ENCODE results near the gene SUN1.

The SUN1 gene

DNA sequence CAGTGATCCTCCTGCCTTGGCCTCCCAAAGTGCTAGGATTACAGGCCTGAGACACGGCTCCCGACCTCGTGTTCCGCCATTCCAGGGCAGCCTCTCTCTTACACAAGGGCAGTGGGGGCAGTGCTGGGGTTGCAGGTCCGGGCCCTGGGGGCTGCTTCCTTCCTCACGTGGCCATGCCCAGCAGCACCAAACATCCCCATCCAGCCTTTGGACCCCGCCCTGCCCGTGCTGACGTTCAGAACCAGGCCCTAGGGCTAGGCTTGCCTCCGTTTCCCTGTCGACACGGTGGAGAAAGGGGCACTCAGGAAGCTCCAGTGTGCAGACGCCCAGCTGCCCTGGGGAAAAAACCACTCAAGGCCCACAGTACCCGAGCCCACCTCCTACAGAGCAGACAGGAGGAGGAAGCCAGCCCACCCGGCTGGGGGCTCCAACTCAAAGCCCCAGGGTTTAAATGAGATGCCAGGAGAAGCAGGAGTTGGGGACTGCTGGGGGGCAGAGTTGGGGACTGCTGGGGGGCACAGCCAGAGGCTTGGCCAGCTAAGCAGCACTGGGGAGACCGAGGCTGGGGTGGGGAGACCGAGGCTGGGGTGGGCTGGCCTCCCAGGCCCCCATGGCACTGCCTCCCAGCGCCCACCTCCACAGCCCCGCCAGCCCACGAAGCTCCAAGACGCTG lies 86.3 kb downstream of the SUN1 start:
- TF ChIP-seq EZH2phosphoT487 (IDR thresholded peaks at IDR 0.05; ENCODE audit: low read length) (no peak), EZH2 (optimal IDR thresholded peaks at IDR 0.05; ENCODE audit: low read depth, low read length) (no peak)
- TF ChIP-seq, protein P1, sequence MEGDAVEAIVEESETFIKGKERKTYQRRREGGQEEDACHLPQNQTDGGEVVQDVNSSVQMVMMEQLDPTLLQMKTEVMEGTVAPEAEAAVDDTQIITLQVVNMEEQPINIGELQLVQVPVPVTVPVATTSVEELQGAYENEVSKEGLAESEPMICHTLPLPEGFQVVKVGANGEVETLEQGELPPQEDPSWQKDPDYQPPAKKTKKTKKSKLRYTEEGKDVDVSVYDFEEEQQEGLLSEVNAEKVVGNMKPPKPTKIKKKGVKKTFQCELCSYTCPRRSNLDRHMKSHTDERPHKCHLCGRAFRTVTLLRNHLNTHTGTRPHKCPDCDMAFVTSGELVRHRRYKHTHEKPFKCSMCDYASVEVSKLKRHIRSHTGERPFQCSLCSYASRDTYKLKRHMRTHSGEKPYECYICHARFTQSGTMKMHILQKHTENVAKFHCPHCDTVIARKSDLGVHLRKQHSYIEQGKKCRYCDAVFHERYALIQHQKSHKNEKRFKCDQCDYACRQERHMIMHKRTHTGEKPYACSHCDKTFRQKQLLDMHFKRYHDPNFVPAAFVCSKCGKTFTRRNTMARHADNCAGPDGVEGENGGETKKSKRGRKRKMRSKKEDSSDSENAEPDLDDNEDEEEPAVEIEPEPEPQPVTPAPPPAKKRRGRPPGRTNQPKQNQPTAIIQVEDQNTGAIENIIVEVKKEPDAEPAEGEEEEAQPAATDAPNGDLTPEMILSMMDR (IDR thresholded peaks at IDR 0.05; ENCODE audit: low read length), result no peak
- Histone ChIP-seq H3K27ac (ENCODE audit: low read length) (no peak overlapping the region), H3K4me2 (ENCODE audit: low read depth, low read length) (no peak overlapping the region), H3K9ac (ENCODE audit: low read length) (no peak overlapping the region), H3K9me3 (replicated peaks; ENCODE audit: insufficient read depth, low read length) (no peaks in the 10 kb centered on the region), H3F3A (ENCODE audit: insufficient read depth, low read length) (peaks cover 5% of the 10 kb centered on the region; the same call in 1 of the 2 replicates), H3K27me3 (replicated peaks; ENCODE audit: insufficient read depth, low read length) (peaks cover 60% of the 10 kb centered on the region), H3K36me3 (replicated peaks; ENCODE audit: insufficient read depth, low read length) (no peaks in the 10 kb centered on the region), H3K79me2 (ENCODE audit: low read length) (no peaks in the 10 kb centered on the region), H4K20me1 (ENCODE audit: insufficient read depth, low read length) (no peaks in the 10 kb centered on the region), H3K9me2 (replicated peaks; ENCODE audit: insufficient read depth, low read length) (no peaks in the 10 kb centered on the region), H3K4me1 (ENCODE audit: low read length) (peaks cover 12% of the 10 kb centered on the region), H3K4me3 (ENCODE audit: low read length) (no peak overlapping the region), H2AFZ (ENCODE audit: low read length) (no peak overlapping the region)
- no peak for DNase-seq

DNA sequence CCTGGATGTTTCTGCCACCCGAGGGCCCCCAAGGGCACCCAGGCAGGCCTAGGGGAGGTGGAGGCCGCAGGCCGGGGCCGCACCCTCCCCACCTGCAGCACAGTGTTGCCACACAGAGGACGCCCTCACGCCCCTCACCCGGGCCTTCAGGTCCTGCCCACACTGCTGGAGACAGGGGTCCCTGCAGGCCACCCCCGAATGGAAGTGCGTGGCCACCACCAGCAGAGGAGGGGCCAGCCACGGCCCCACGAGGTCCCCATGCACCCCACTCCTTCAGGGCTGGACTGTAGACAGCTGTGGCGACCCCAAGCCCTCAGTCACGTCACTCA lies 86.8 kb downstream of the SUN1 start:
- no peak for TF ChIP-seq EZH2 (optimal IDR thresholded peaks at IDR 0.05; ENCODE audit: low read depth, low read length)
- TF ChIP-seq EZH2phosphoT487 (IDR thresholded peaks at IDR 0.05; ENCODE audit: low read length), result no peak
- H3K4me1 ChIP-seq (ENCODE audit: low read length), result peaks cover 14% of the 10 kb centered on the region
- H3K4me2 ChIP-seq (ENCODE audit: low read depth, low read length), result no peak overlapping the region
- peaks cover 5% of the 10 kb centered on the region; the same call in 1 of the 2 replicates for H3F3A ChIP-seq (ENCODE audit: insufficient read depth, low read length)
- H3K27ac ChIP-seq (ENCODE audit: low read length), result no peak overlapping the region
- no peak for DNase-seq
- no peaks in the 10 kb centered on the region for H3K9me3 ChIP-seq (replicated peaks; ENCODE audit: insufficient read depth, low read length)
- no peaks in the 10 kb centered on the region for H3K9me2 ChIP-seq (replicated peaks; ENCODE audit: insufficient read depth, low read length)
- H3K4me3 ChIP-seq (ENCODE audit: low read length), result no peak overlapping the region
- no peak overlapping the region for H2AFZ ChIP-seq (ENCODE audit: low read length)
- peaks cover 60% of the 10 kb centered on the region for H3K27me3 ChIP-seq (replicated peaks; ENCODE audit: insufficient read depth, low read length)
- H4K20me1 ChIP-seq (ENCODE audit: insufficient read depth, low read length), result no peaks in the 10 kb centered on the region
- no peak overlapping the region for H3K9ac ChIP-seq (ENCODE audit: low read length)
- no peaks in the 10 kb centered on the region for H3K36me3 ChIP-seq (replicated peaks; ENCODE audit: insufficient read depth, low read length)
- no peaks in the 10 kb centered on the region for H3K79me2 ChIP-seq (ENCODE audit: low read length)

DNA sequence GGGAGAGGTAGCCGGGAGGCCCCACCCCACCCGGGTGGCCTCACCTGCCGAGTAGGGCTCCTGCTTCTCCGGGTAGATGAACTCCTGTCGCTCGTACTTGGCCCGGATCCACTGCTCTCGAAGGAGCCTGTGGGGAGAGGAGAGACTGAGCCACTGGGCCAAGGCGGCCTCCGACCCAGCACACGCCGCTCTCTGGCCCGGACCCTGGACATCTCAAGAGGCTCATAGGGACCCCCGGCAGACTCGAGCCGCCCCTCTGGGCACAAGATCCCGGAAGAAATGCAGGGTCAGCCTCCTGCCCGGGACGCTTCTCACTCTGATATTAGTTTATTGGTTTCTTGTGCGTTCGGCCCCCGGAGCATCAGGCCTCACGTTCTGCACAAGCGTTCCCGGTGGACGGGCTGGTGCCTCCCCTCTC lies 87.7 kb downstream of the SUN1 start:
- no peak overlapping the region for H3K4me3 ChIP-seq (ENCODE audit: low read length)
- no peak overlapping the region for H3K27ac ChIP-seq (ENCODE audit: low read length)
- H3K27me3 ChIP-seq (replicated peaks; ENCODE audit: insufficient read depth, low read length), result peaks cover 64% of the 10 kb centered on the region
- H3K9ac ChIP-seq (ENCODE audit: low read length), result no peak overlapping the region
- TF ChIP-seq, protein P1 (IDR thresholded peaks at IDR 0.05; ENCODE audit: low read length), result no peak
- no peak for TF ChIP-seq EZH2phosphoT487 (IDR thresholded peaks at IDR 0.05; ENCODE audit: low read length)
- no peak for TF ChIP-seq EZH2 (optimal IDR thresholded peaks at IDR 0.05; ENCODE audit: low read depth, low read length)
- H3F3A ChIP-seq (ENCODE audit: insufficient read depth, low read length), result peaks cover 5% of the 10 kb centered on the region; the same call in 1 of the 2 replicates
- no peaks in the 10 kb centered on the region for H3K9me2 ChIP-seq (replicated peaks; ENCODE audit: insufficient read depth, low read length)
- H2AFZ ChIP-seq (ENCODE audit: low read length), result no peak overlapping the region
- H3K36me3 ChIP-seq (replicated peaks; ENCODE audit: insufficient read depth, low read length), result no peaks in the 10 kb centered on the region
- H3K4me1 ChIP-seq (ENCODE audit: low read length), result peaks cover 20% of the 10 kb centered on the region
- no peak overlapping the region for H3K4me2 ChIP-seq (ENCODE audit: low read depth, low read length)
- H3K79me2 ChIP-seq (ENCODE audit: low read length), result no peaks in the 10 kb centered on the region
- no peak for DNase-seq
- no peaks in the 10 kb centered on the region for H4K20me1 ChIP-seq (ENCODE audit: insufficient read depth, low read length)
- H3K9me3 ChIP-seq (replicated peaks; ENCODE audit: insufficient read depth, low read length), result no peaks in the 10 kb centered on the region
